Aorta (tissue), 5 donors: Measurements from ENCODE around the gene FRMD4A. TPM values are rescaled to one million over a fixed set of nuclear protein-coding genes. Genes with fewer than 3 reads are reported as not detected.

ENCODE experiments used
- ATAC-seq: fragments of 200-7000 bp; cut with Tn5 transposase; one replicate; pipeline ENCODE4 v1.9.1; 2022; ENCODE audit warnings: moderate library complexity; ENCODE audit not compliant: low FRiP score
- DNase-seq, 2 donors: peaks; one replicate each; pipeline ENCODE4 v3.0.0-alpha.2; 2020
- H3K27ac ChIP-seq, 2 donors: one replicate each; pipeline ENCODE4 v1.5.1; 2013; ENCODE audit warnings: low read length in 2 of 2, mild to moderate bottlenecking in 2 of 2, moderate library complexity in 2 of 2, control low read depth in 1 of 2, inconsistent platforms in 1 of 2, low read depth in 1 of 2
- H3K27me3 ChIP-seq, 2 donors: one replicate each; pipeline ENCODE4 v1.6.1; 2013; ENCODE audit warnings: control low read depth in 1 of 2, low read length in 1 of 2, mild to moderate bottlenecking in 1 of 2, moderate library complexity in 1 of 2; ENCODE audit not compliant: insufficient read depth in 2 of 2, control insufficient read depth in 1 of 2
- H3K36me3 ChIP-seq, 2 donors: one replicate each; pipeline ENCODE4 v1.6.1; 2013; ENCODE audit warnings: control low read depth in 1 of 2, low read length in 1 of 2, mild to moderate bottlenecking in 1 of 2; ENCODE audit not compliant: insufficient read depth in 2 of 2, control insufficient read depth in 1 of 2
- H3K4me1 ChIP-seq, 2 donors: one replicate each; pipeline ENCODE4 v1.6.1; 2013; ENCODE audit warnings: low read length in 2 of 2, control low read depth in 1 of 2, mild to moderate bottlenecking in 1 of 2, moderate library complexity in 1 of 2; ENCODE audit not compliant: insufficient read depth in 2 of 2, control insufficient read depth in 1 of 2
- H3K4me3 ChIP-seq, 2 donors: one replicate each; pipeline ENCODE4 v1.5.1; 2013; ENCODE audit warnings: low read length in 2 of 2, control low read depth in 1 of 2, mild to moderate bottlenecking in 1 of 2
- H3K9me3 ChIP-seq: one replicate; pipeline ENCODE4 v1.6.1; 2013; ENCODE audit warnings: mild to moderate bottlenecking, low read length; ENCODE audit not compliant: control insufficient read depth
- WGBS, 2 donors: extraction: QIAGEN DNeasy Blood & Tissue Kit; methylation state at CpG; one replicate each; pipeline ENCODE4 v1.1.7; 2013; 5-methylcytosine and 5-hydroxymethylcytosine counted together
- intact Hi-C, 2 donors: fragments of 100-400 bp; cut with DNase I; formaldehyde crosslinking; loops; one replicate each; pipeline versions ENCODE4 v1.14.2 to v1.15.0; 2022
- polyA plus RNA-seq, 2 donors: library from polyadenylated mRNA; stranded (reverse); fragments of 200-250 nt; gene quantifications; one replicate each; pipeline ENCODE4 v1.2.3, GENCODE V29; 2013
- total RNA-seq, 2 donors: library from RNA; stranded (reverse); fragmentation: NEBNext Ultra II Directional; extraction: Animal tissue kit (Norgen Biotek cat#: 25700); gene quantifications; one replicate each; pipeline ENCODE4 v1.2.1, GENCODE V29; 2021
- donor health status: healthy with polysubstance abuse.
- donor health status: Bipolar disorder and iron deficiency.
- donor health status: DM: no; HTN: no; CAD: no.
- donor health status: DM: no; HTN: no; CAD: no.
- donor health status: DM: yes; HTN: yes; CAD: no.

The FRMD4A gene
- total and polyA plus RNA-seq, 4 donors: 11.4 to 65.6 (median 39.7) TPM

GRCh38 chr10:13634207-13634606 is 696.5 kb downstream of the FRMD4A start:
- intact Hi-C loops: no loop called here
- Histone ChIP-seq H3K4me1 (peaks cover 0 to 3% of the 10 kb centered on the region in 2 donors), H3K4me3 (no peak overlapping the region), H3K9me3 (no peaks in the 10 kb centered on the region), H3K27me3 (no peaks in the 10 kb centered on the region), H3K27ac (peak overlapping the region in 1 of 2 donors; percentile 84), H3K36me3 (peaks cover 1 to 6% of the 10 kb centered on the region in 2 donors)
- whole genome bisulfite sequencing, 2 donors: 32 to 47% methylated on average over 6 of the region's 6 CpGs
- DNase-seq: no peak
- ATAC-seq: peak; percentile 44

GRCh38 chr10:13633689-13634088 is 697.0 kb downstream of the FRMD4A start:
- DNase-seq: peak in 1 of 2 donors; percentile 85
- Histone ChIP-seq H3K36me3 (peaks cover 1 to 2% of the 10 kb centered on the region in 2 donors), H3K9me3 (no peaks in the 10 kb centered on the region), H3K4me3 (no peak overlapping the region), H3K27me3 (no peaks in the 10 kb centered on the region), H3K4me1 (peaks cover 0 to 3% of the 10 kb centered on the region in 2 donors), H3K27ac (peak overlapping the region in 1 of 2 donors; percentile 35)
- peak; percentile 92 for ATAC-seq
- intact Hi-C loops: no loop called here
- WGBS, 2 donors: 19% methylated on average over 7 of the region's 7 CpGs

GRCh38 chr10:13632884-13633440 is 697.8 kb downstream of the FRMD4A start:
- Histone ChIP-seq H3K36me3 (no peaks in the 10 kb centered on the region), H3K9me3 (no peaks in the 10 kb centered on the region), H3K27me3 (no peaks in the 10 kb centered on the region), H3K4me1 (peaks cover 0 to 3% of the 10 kb centered on the region in 2 donors), H3K4me3 (no peak overlapping the region), H3K27ac (peak overlapping the region in 1 of 2 donors; percentile 56)
- intact Hi-C loops: no loop called here
- DNase-seq (no peak), ATAC-seq (peak; percentile 71)
- WGBS, 2 donors: 50 to 67% methylated on average over 5 of the region's 5 CpGs

GRCh38 chr10:13632440-13632839 is 698.3 kb downstream of the FRMD4A start:
- intact Hi-C loops: no loop called here
- no peak for ATAC-seq
- Histone ChIP-seq H3K4me3 (no peak overlapping the region), H3K9me3 (no peaks in the 10 kb centered on the region), H3K27me3 (no peaks in the 10 kb centered on the region), H3K27ac (no peak overlapping the region), H3K4me1 (peaks cover 0 to 3% of the 10 kb centered on the region in 2 donors), H3K36me3 (no peaks in the 10 kb centered on the region)
- WGBS, 2 donors: 85 to 93% methylated on average over 3 of the region's 3 CpGs
- DNase-seq: no peak

GRCh38 chr10:13631594-13631993 is 699.1 kb downstream of the FRMD4A start:
- ATAC-seq: no peak
- H3K27ac ChIP-seq: no peak overlapping the region
- WGBS, 2 donors: 95 to 96% methylated on average over 6 of the region's 6 CpGs

GRCh38 chr10:13630231-13630630 is 700.5 kb downstream of the FRMD4A start:
- H3K9me3 ChIP-seq: no peaks in the 10 kb centered on the region
- ATAC-seq (no peak), DNase-seq (no peak)
- H3K4me1 ChIP-seq: no peaks in the 10 kb centered on the region
- intact Hi-C loops: no loop called here
- no peak overlapping the region for H3K27ac ChIP-seq
- H3K27me3 ChIP-seq: no peaks in the 10 kb centered on the region
- no peak overlapping the region for H3K4me3 ChIP-seq
- H3K36me3 ChIP-seq: no peaks in the 10 kb centered on the region

More at GRCh38 chr10:13631594-13631993, 699.1 kb downstream of the FRMD4A start:
- Histone ChIP-seq H3K4me3 (no peak overlapping the region), H3K4me1 (no peaks in the 10 kb centered on the region), H3K9me3 (no peaks in the 10 kb centered on the region), H3K27me3 (no peaks in the 10 kb centered on the region), H3K36me3 (no peaks in the 10 kb centered on the region)
- peak in 1 of 2 donors; percentile 61 for DNase-seq
- intact Hi-C loops: no loop called here

- H3K4me1 ChIP-seq: no peaks in the 10 kb centered on the region
- no peak for ATAC-seq
Observed at GRCh38 chr10:13629116-13629515, 701.6 kb downstream of the FRMD4A start.

GRCh38 chr10:13628661-13629060 is 702.1 kb downstream of the FRMD4A start:
- ATAC-seq: no peak
- H3K4me3 ChIP-seq: no peak overlapping the region
- H3K9me3 ChIP-seq: no peaks in the 10 kb centered on the region
- H3K27ac ChIP-seq: no peak overlapping the region
- WGBS, 2 donors: 63 to 74% methylated on average over 7 of the region's 7 CpGs
- no peaks in the 10 kb centered on the region for H3K27me3 ChIP-seq
- intact Hi-C loops: no loop called here
- no peak for DNase-seq
- no peaks in the 10 kb centered on the region for H3K36me3 ChIP-seq
- no peaks in the 10 kb centered on the region for H3K4me1 ChIP-seq

More at GRCh38 chr10:13629116-13629515, 701.6 kb downstream of the FRMD4A start:
- DNase-seq: no peak
- no peak overlapping the region for H3K27ac ChIP-seq
- H3K36me3 ChIP-seq: no peaks in the 10 kb centered on the region
- no peak overlapping the region for H3K4me3 ChIP-seq
- 39 to 43% methylated on average over 2 of the region's 2 CpGs for WGBS, 2 donors
- H3K27me3 ChIP-seq: no peaks in the 10 kb centered on the region
- intact Hi-C loops: no loop called here
- no peaks in the 10 kb centered on the region for H3K9me3 ChIP-seq

- ATAC-seq: no peak
- 90 to 93% methylated on average over 7 of the region's 7 CpGs for WGBS, 2 donors
Observed at GRCh38 chr10:13627459-13628310, 703.0 kb downstream of the FRMD4A start.

More at GRCh38 chr10:13627459-13628310, 703.0 kb downstream of the FRMD4A start:
- Histone ChIP-seq H3K27ac (no peak overlapping the region), H3K4me3 (no peak overlapping the region), H3K9me3 (no peaks in the 10 kb centered on the region), H3K4me1 (no peaks in the 10 kb centered on the region), H3K27me3 (no peaks in the 10 kb centered on the region), H3K36me3 (no peaks in the 10 kb centered on the region)
- DNase-seq: no peak
- intact Hi-C loops: no loop called here
